Sigmoid colon (tissue), 7 donors: ENCODE measurements around the gene HPCAL1. TPM values are rescaled to one million over a fixed set of nuclear protein-coding genes. Genes with fewer than 3 reads are reported as not detected.
A peak's percentile ranks its signal among the peaks of the same experiment; 100 is the strongest.

ENCODE experiments used
- DNase-seq: peaks from one replicate; pipeline ENCODE4 v3.0.0-alpha.2; 2019
- H3K27ac ChIP-seq, 4 donors: fragments of 200-600 bp; sonication (generic); one replicate each; pipeline ENCODE4 v1.5.1; 2016 to 2019; ENCODE audit warnings: mild to moderate bottlenecking in 1 of 4
- H3K27me3 ChIP-seq, 3 donors: fragments of 200-600 bp; sonication (generic); one replicate each; pipeline ENCODE4 v1.5.1; 2019; ENCODE audit warnings: mild to moderate bottlenecking in 1 of 3
- H3K36me3 ChIP-seq, 4 donors: fragments of 200-600 bp; sonication (generic); one replicate each; pipeline ENCODE4 v1.5.1; 2016 to 2019
- H3K4me1 ChIP-seq, 4 donors: fragments of 200-600 bp; sonication (generic); one replicate each; pipeline ENCODE4 v1.5.1; 2017 to 2019
- H3K4me3 ChIP-seq, 4 donors: fragments of 200-600 bp; sonication (generic); one replicate each; pipeline ENCODE4 v1.5.1; 2017 to 2019; ENCODE audit warnings: mild to moderate bottlenecking in 2 of 4, moderate library complexity in 1 of 4
- H3K9me3 ChIP-seq, 4 donors: fragments of 200-600 bp in 3 of 4; sonication (generic) in 3 of 4; one replicate each; pipeline versions ENCODE4 v1.5.1 to v1.6.1; 2013 to 2019
- EP300 ChIP-seq, 4 donors: sonication (generic); formaldehyde crosslinking; IDR thresholded peaks; one replicate each; pipeline ENCODE4 v1.6.1; 2017; ENCODE audit warnings: antibody characterized with exemption in 4 of 4
- POLR2A ChIP-seq, 2 donors: fragments of 450-650 bp; IDR thresholded peaks; one replicate each; pipeline ENCODE4 v1.6.1; 2016; ENCODE audit warnings: antibody characterized with exemption in 2 of 2, mild to moderate bottlenecking in 2 of 2, moderate library complexity in 2 of 2
- POLR2AphosphoS5 ChIP-seq, 4 donors: sonication (generic); formaldehyde crosslinking; IDR thresholded peaks; one replicate each; pipeline ENCODE4 v1.6.1; 2017; ENCODE audit warnings: antibody characterized with exemption in 4 of 4
- WGBS, 2 donors: extraction: QIAGEN DNeasy Blood & Tissue Kit; methylation state at CpG; one replicate each; pipeline ENCODE4 v1.1.7; 2013; 5-methylcytosine and 5-hydroxymethylcytosine counted together
- intact Hi-C: fragments of 100-400 bp; cut with DNase I; formaldehyde crosslinking; loops from one replicate; pipeline ENCODE4 v1.15.1; 2023
- polyA plus RNA-seq, 3 donors: library from polyadenylated mRNA; stranded (reverse); fragments of 200-250 nt; gene quantifications; one replicate each; pipeline ENCODE4 v1.2.3, GENCODE V29; 2013
- total RNA-seq, 4 donors: library from RNA; depleted of rRNA; stranded (reverse); fragments of >200 nt; gene quantifications; one replicate each; pipeline ENCODE4 v1.1.0, GENCODE V29; 2016
- TF ChIP-seq, protein P1 (sequence below), 4 experiments: fragments of 450-650 bp in 3 of 4; fragments of 200-600 bp in 1 of 4; IDR thresholded peaks; one replicate each; pipeline ENCODE4 v1.5.1; 2016 to 2019; ENCODE audit warnings: antibody characterized with exemption in 4 of 4, mild to moderate bottlenecking in 3 of 4, moderate library complexity in 2 of 4
- donor health status: healthy with polysubstance abuse.
- donor health status: Bipolar disorder and iron deficiency.
- donor health status: healthy.

Gene HPCAL1
- total and polyA plus RNA-seq, 7 donors, result 27.7 to 115 (median 46.0) TPM

DNA sequence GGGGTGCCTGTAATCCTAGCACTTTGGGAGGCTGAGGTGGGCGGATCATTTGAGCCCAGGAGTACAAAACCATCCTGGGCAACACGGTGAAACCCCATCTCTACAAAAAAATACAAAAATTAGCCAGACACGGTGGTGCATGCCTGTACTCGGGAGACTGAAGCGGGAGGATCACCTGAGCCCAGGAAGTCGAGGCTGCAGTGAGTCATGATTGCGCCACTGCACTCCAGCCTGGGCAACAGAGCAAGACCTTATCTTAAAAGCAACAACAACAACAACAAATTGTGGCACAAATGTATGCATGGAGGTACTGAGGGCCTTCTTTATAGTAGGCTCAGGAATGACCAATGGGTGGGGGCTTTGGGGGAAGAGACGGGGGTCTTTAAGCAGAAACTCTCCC lies 38.5 kb downstream of the HPCAL1 start:
- TF ChIP-seq, protein P1, sequence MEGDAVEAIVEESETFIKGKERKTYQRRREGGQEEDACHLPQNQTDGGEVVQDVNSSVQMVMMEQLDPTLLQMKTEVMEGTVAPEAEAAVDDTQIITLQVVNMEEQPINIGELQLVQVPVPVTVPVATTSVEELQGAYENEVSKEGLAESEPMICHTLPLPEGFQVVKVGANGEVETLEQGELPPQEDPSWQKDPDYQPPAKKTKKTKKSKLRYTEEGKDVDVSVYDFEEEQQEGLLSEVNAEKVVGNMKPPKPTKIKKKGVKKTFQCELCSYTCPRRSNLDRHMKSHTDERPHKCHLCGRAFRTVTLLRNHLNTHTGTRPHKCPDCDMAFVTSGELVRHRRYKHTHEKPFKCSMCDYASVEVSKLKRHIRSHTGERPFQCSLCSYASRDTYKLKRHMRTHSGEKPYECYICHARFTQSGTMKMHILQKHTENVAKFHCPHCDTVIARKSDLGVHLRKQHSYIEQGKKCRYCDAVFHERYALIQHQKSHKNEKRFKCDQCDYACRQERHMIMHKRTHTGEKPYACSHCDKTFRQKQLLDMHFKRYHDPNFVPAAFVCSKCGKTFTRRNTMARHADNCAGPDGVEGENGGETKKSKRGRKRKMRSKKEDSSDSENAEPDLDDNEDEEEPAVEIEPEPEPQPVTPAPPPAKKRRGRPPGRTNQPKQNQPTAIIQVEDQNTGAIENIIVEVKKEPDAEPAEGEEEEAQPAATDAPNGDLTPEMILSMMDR (IDR thresholded peaks at IDR 0.05), result no peak
- no peak for TF ChIP-seq EP300 (IDR thresholded peaks at IDR 0.05)
- WGBS, 2 donors, result 84 to 87% methylated on average over 8 of the region's 8 CpGs
- H3K4me1 ChIP-seq, result peaks cover 0 to 36% (median 7%) of the 10 kb centered on the region in 4 donors
- no peaks in the 10 kb centered on the region for H3K36me3 ChIP-seq
- no peaks in the 10 kb centered on the region for H3K27me3 ChIP-seq
- no peak overlapping the region for H3K27ac ChIP-seq
- H3K9me3 ChIP-seq, result no peaks in the 10 kb centered on the region
- DNase-seq, result no peak
- intact Hi-C loops, result no loop called here
- no peak overlapping the region for H3K4me3 ChIP-seq

DNA sequence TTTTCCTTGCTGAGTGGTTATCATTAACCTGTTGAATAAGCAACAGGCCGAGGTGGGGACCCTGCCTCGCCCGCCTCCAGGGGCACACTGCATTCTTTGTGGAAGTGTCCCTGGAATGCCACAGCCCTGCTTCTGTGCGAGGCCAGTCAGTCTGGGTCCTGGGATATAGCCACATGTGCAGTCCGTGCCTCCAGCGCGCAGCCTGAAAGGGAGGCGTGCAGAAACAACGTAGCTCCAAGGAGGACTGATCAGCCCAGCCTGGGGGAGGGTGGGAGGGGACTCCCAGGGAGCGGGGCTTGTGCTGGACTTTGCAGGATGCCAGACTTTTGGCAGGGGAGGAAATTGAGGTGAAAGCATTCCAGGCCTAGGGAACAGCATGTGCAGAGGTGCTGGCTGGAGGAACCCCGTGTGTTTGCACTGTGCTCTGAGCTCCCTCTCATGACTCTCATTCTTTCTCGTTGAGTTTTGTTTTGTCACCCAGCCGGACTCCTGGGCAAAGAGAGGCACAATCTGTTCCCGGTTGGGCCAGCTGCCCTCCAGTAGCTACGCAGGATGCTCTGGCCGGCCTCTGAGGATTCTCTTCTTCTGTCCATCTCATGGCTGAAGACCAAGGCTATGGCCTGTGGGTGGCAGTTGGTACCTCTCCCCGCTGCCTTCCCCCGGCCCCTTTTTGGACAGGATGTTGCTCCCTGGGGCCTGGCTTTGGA lies 39.7 kb downstream of the HPCAL1 start:
- no peak for DNase-seq

DNA sequence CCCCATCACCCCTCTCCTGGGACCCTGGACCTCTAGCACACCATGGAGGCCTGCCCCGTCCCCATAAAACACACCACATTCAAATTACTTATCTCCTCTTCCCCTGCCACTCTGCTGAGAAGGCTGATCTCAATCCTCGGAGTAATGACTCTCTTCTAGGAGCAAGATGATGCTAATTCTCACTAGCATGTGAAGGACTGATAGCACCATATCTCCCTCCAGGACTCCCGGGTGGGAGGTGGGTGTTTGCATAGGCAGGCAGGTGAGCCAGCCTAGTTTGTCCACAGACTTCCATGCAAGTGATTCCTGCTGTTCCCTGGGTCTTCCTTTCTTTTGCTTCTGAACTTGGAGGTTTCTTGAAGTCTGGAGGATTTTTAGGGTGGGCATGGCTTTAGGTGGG lies 40.5 kb downstream of the HPCAL1 start:
- 92 to 93% methylated on average over 3 of the region's 3 CpGs for WGBS, 2 donors

More for the DNA sequence above, 39.7 kb downstream of the HPCAL1 start:
- peaks cover 0 to 46% (median 13%) of the 10 kb centered on the region in 4 donors for H3K4me1 ChIP-seq
- WGBS, 2 donors, result 91 to 93% methylated on average over 18 of the region's 18 CpGs
- no peaks in the 10 kb centered on the region for H3K27me3 ChIP-seq
- intact Hi-C loops, result no loop called here
- no peaks in the 10 kb centered on the region for H3K36me3 ChIP-seq
- H3K9me3 ChIP-seq, result no peaks in the 10 kb centered on the region
- H3K27ac ChIP-seq, result peak overlapping the region in 1 of 4 donors; percentile 55
- TF ChIP-seq POLR2AphosphoS5 (IDR thresholded peaks at IDR 0.05) (peak in 1 of 4 donors; percentile 43), POLR2A (IDR thresholded peaks at IDR 0.05) (no peak), EP300 (IDR thresholded peaks at IDR 0.05) (peak in 1 of 4 donors; percentile 83)
- TF ChIP-seq, protein P1 (IDR thresholded peaks at IDR 0.05), result no peak
- H3K4me3 ChIP-seq, result no peak overlapping the region

DNA sequence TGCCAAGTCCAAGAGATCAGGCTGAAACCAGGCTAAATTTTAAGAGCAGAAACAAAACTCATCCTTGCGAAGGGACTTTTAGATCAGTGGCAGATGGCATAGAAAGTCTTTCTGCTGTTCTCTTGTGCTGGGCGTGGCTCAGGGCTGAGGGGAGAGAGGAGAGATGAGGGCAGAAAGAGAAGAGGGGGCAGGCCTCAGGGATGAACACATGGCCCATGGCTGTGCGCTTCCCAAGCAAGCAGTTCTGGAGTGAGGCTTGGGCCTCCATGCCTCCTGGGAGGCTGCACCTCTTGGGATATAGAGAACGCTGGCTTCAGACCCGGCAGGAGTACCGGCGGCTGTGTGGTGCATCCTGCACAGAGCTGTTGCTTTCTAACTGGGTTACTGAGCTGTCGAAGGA lies 41.0 kb downstream of the HPCAL1 start:
- Histone ChIP-seq H3K36me3 (no peaks in the 10 kb centered on the region), H3K4me1 (peaks cover 0 to 55% (median 14%) of the 10 kb centered on the region in 4 donors), H3K27me3 (no peaks in the 10 kb centered on the region), H3K4me3 (no peak overlapping the region), H3K9me3 (no peaks in the 10 kb centered on the region), H3K27ac (no peak overlapping the region)
- WGBS, 2 donors, result 92 to 95% methylated on average over 8 of the region's 8 CpGs
- TF ChIP-seq POLR2AphosphoS5 (IDR thresholded peaks at IDR 0.05) (no peak), POLR2A (IDR thresholded peaks at IDR 0.05) (no peak), EP300 (IDR thresholded peaks at IDR 0.05) (no peak)
- TF ChIP-seq, protein P1 (IDR thresholded peaks at IDR 0.05), result no peak
- no peak for DNase-seq
- intact Hi-C loops, result no loop called here

More for the DNA sequence above, 40.5 kb downstream of the HPCAL1 start:
- Histone ChIP-seq H3K36me3 (no peaks in the 10 kb centered on the region), H3K27ac (peak overlapping the region in 1 of 4 donors; percentile 55), H3K27me3 (no peaks in the 10 kb centered on the region), H3K4me1 (peaks cover 0 to 51% (median 14%) of the 10 kb centered on the region in 4 donors), H3K9me3 (no peaks in the 10 kb centered on the region), H3K4me3 (no peak overlapping the region)
- TF ChIP-seq POLR2AphosphoS5 (IDR thresholded peaks at IDR 0.05), result no peak
- no peak for TF ChIP-seq EP300 (IDR thresholded peaks at IDR 0.05)
- TF ChIP-seq POLR2A (IDR thresholded peaks at IDR 0.05), result no peak
- TF ChIP-seq, protein P1 (IDR thresholded peaks at IDR 0.05), result no peak
- intact Hi-C loops, result no loop called here
- DNase-seq, result no peak
